Measurements from ENCODE around the gene MRPL58. TPM values are rescaled to one million over a fixed set of nuclear protein-coding genes. Genes with fewer than 3 reads are reported as not detected.

Gene MRPL58
- total RNA-seq (10 to 100 TPM; 16.5 to 60.7 (median 20.5) TPM), polyA plus RNA-seq (10 to 100 TPM; 33.1 to 43.3 (median 41.6) TPM)
- long read RNA-seq, donor 1, partial matches to known transcripts: 0 of 4 reads
- long read RNA-seq, donor 1, other reads (novel, unspliced or antisense): 0 of 4 reads
- long read RNA-seq, donor 2, transcript MRPL58-201 (6 exons, 890 nt): major isoform, 9 of 10 reads
- long read RNA-seq, donor 2, partial matches to known transcripts: 0 of 10 reads
- long read RNA-seq, donor 2, other reads (novel, unspliced or antisense): 0 of 10 reads

DNA sequence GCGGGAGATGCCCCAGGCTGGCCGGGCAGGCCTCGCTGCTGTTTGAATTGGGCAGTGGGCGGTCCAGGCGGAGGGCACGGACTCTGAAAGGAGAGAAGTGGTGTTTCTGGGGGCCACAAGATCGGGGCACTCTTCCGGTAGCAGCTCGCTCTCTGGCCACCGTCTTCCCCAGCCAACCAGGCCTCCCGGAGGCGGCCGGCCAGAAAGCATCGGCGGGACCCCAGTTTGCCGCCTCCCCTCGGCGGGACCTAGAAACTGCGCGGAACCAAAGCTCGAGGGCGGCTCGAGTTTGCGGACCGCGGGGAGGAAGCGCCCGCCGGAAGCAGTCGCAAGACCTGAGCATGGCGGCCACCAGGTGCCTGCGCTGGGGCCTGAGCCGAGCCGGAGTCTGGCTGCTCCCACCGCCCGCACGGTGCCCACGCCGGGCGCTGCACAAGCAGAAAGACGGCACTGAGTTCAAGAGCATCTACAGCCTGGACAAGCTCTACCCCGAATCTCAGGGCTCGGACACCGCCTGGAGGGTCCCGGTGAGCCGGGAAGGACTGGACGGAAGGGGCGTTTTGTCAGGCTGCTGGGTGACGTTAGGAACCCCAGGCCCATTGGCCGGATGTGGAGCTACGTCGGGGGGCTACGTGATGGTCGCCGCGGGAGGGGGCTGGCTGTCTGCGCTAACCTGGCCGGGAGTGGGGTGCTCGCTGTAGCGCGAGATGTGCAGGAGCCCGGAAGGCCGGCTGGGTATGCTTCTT lies at the start of gene MRPL58:
MRPL58 (plus strand) TSS at position 325 of the 746 bp plus-strand sequence; CDS start at position 342, 17 bp downstream.
- Histone ChIP-seq H3K9me3 (no peaks in the 10 kb centered on the region), H3K27me3 (replicated peaks in 1 of 7) (no peaks in the 10 kb centered on the region), H3K27ac (peak within 1 kb of the TSS; percentile 72 to 88 (median 87)), H3K36me3 (peaks cover 0 to 20% (median 8%) of the 10 kb centered on the region in 6 donors), H3K4me1 (peaks cover 12 to 43% (median 24%) of the 10 kb centered on the region in 6 donors), H3K4me3 (peak within 1 kb of the TSS; percentile 70 to 95 (median 88))
- TF ChIP-seq, protein P1, sequence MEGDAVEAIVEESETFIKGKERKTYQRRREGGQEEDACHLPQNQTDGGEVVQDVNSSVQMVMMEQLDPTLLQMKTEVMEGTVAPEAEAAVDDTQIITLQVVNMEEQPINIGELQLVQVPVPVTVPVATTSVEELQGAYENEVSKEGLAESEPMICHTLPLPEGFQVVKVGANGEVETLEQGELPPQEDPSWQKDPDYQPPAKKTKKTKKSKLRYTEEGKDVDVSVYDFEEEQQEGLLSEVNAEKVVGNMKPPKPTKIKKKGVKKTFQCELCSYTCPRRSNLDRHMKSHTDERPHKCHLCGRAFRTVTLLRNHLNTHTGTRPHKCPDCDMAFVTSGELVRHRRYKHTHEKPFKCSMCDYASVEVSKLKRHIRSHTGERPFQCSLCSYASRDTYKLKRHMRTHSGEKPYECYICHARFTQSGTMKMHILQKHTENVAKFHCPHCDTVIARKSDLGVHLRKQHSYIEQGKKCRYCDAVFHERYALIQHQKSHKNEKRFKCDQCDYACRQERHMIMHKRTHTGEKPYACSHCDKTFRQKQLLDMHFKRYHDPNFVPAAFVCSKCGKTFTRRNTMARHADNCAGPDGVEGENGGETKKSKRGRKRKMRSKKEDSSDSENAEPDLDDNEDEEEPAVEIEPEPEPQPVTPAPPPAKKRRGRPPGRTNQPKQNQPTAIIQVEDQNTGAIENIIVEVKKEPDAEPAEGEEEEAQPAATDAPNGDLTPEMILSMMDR (IDR thresholded peaks at IDR 0.05 in 8 of 11, conservative IDR thresholded peaks at IDR 0.05 in 3 of 11): peak in 10 of 11 experiments; percentile 42 to 77 (median 70)
- peak; percentile 84 to 93 (median 87) for TF ChIP-seq POLR2AphosphoS5 (IDR thresholded peaks at IDR 0.05)
- no peak for TF ChIP-seq POLR2A (IDR thresholded peaks at IDR 0.05)
- 1 to 10% (median 4%) methylated on average over 21 to 63 of the region's 63 CpGs for WGBS, 5 donors
- intact Hi-C loops (cut with DNase I; ENCODE audit: low total_unique reads): no loop called here
- DNase-seq: peak; percentile 96

DNA sequence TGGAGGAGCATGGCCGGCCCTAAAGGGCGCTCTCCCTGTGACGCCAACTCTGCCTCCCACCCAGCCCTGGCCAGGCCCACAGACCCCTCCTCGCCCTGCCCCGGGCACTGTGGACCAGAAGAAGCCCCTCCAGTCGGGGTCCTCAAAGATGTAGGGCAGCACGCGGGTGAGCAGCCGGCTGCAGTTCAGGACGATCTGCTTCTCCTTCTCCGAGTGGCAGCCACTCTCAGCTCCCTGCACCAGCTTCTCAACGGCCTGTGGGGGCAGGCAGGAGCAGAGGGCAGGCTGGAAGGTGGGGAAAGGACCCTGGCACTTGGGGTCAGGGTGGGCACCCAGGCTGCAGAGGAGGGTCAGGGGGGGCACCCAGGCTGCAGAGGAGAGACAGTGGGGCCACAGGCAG lies 48.8 kb upstream of the MRPL58 start:
- H3K4me3 ChIP-seq: no peak overlapping the region
- no peak overlapping the region for H3K27ac ChIP-seq
- H3K36me3 ChIP-seq: peaks cover 0 to 9% (median 0%) of the 10 kb centered on the region in 6 donors
- DNase-seq: no peak
- H3K27me3 ChIP-seq (replicated peaks in 1 of 7): peaks cover 0 to 12% (median 0%) of the 10 kb centered on the region in 7 donors
- no peak for TF ChIP-seq POLR2A (IDR thresholded peaks at IDR 0.05)
- TF ChIP-seq, protein P1 (IDR thresholded peaks at IDR 0.05 in 8 of 11, conservative IDR thresholded peaks at IDR 0.05 in 3 of 11): no peak
- TF ChIP-seq POLR2AphosphoS5 (IDR thresholded peaks at IDR 0.05): no peak
- H3K9me3 ChIP-seq: no peaks in the 10 kb centered on the region
- intact Hi-C loops (cut with DNase I; ENCODE audit: low total_unique reads): loop anchor here (10.0 kb wide), 1 partner anchor 241 kb away; the partner anchor contains the start of gene NUP85
- 62 to 75% (median 74%) methylated on average over 7 to 12 of the region's 12 CpGs; no CpG with 5 or more reads in 1 of the 5 donors for WGBS, 5 donors
- peaks cover 0 to 20% (median 11%) of the 10 kb centered on the region in 6 donors for H3K4me1 ChIP-seq

DNA sequence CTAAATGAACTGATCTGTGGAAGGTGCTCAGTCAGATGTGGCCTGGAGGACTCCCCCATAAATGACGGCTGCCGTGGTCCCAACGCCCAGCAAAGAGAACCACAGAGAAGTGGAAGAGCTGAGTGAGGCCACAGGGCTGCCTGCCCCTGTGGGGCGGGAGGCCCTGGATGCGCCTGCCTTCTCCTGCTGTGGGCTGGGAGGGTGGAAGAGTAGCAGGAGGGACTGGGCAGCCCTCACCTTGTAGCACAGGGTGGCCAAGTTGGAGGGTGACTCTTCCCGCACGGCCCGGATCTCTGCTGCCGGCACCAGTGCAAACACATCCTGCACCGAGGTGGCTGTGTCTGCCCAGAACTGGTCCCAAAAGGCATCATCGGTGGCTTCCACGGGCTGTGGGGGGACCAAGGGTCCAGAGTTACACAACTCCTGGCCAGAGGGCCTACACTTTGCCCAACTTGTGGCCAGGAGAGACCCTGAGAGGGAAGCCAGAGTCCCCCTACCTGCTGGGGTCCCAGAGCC lies 48.2 kb upstream of the MRPL58 start:
- no peak for DNase-seq
- Histone ChIP-seq H3K4me1 (peaks cover 0 to 26% (median 12%) of the 10 kb centered on the region in 6 donors), H3K4me3 (no peak overlapping the region), H3K27ac (no peak overlapping the region), H3K27me3 (replicated peaks in 1 of 7) (peaks cover 0 to 12% (median 0%) of the 10 kb centered on the region in 7 donors), H3K9me3 (no peaks in the 10 kb centered on the region), H3K36me3 (peaks cover 0 to 9% (median 0%) of the 10 kb centered on the region in 6 donors)
- TF ChIP-seq, protein P1 (IDR thresholded peaks at IDR 0.05 in 8 of 11, conservative IDR thresholded peaks at IDR 0.05 in 3 of 11): no peak
- TF ChIP-seq POLR2A (IDR thresholded peaks at IDR 0.05) (no peak), POLR2AphosphoS5 (IDR thresholded peaks at IDR 0.05) (no peak)
- WGBS, 5 donors: 88 to 97% (median 92%) methylated on average over 4 to 12 of the region's 12 CpGs
- intact Hi-C loops (cut with DNase I; ENCODE audit: low total_unique reads): loop anchor here (10.0 kb wide), 1 partner anchor 240 kb away; the partner anchor contains the start of gene NUP85
